Choroid plexus epithelial cell (primary cell): Measurements from ENCODE around the gene TMEM266.

Experiments
- DNase-seq: peaks from one replicate; pipeline ENCODE4 v3.0.0-alpha.2; 2010; ENCODE audit warnings: low read depth
- H3K4me3 ChIP-seq: 2 replicates; pipeline ENCODE4 v1.5.1; 2011; ENCODE audit warnings: low read depth, mild to moderate bottlenecking, control low read depth, low read length, moderate library complexity
- TF ChIP-seq, protein P1 (sequence below): conservative IDR thresholded peaks from 2 replicates; pipeline ENCODE4 v1.5.1; 2011; ENCODE audit warnings: low read depth, mild to moderate bottlenecking, control low read depth, inconsistent platforms, low read length, moderate library complexity

The TMEM266 gene

DNA sequence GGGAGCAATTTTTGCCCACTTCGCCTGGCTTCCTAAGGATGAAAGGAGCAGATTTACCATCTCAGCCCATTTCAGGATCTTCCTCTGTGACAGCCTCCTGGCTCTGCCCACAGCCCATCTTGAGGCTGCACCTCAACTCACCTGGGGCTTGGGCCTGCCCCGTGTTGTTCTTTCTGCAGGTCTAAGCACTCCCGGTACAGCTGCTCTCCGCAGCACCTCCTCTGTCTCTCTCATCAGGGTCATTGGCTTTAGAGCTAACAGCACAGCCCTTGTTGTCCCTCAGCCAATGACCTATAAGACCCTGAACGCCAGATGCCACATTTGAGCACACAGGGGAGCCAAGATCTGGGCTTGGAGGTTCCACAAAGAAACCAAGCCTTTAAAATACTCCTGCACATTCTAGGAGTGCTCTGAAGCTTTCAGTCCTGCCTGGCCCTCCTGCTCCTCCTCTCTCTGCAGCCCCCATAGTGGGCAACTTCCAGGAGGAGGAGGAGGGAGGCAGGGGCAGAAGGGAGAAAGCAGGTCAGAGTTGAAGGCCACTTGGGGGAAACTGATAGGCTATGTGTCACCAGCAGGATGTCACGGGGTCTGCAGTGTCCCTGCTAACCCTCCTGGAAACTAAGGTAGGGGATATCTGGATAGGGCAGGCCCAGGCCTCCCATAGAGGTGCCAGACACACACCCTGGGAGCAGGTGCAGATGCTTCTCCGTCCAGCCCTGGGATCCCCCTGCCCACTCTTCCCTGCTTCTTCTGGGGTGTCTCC is 135.9 kb downstream of the TMEM266 start:
- no peak overlapping the region for H3K4me3 ChIP-seq
- TF ChIP-seq, protein P1, sequence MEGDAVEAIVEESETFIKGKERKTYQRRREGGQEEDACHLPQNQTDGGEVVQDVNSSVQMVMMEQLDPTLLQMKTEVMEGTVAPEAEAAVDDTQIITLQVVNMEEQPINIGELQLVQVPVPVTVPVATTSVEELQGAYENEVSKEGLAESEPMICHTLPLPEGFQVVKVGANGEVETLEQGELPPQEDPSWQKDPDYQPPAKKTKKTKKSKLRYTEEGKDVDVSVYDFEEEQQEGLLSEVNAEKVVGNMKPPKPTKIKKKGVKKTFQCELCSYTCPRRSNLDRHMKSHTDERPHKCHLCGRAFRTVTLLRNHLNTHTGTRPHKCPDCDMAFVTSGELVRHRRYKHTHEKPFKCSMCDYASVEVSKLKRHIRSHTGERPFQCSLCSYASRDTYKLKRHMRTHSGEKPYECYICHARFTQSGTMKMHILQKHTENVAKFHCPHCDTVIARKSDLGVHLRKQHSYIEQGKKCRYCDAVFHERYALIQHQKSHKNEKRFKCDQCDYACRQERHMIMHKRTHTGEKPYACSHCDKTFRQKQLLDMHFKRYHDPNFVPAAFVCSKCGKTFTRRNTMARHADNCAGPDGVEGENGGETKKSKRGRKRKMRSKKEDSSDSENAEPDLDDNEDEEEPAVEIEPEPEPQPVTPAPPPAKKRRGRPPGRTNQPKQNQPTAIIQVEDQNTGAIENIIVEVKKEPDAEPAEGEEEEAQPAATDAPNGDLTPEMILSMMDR: no peak
- no peak for DNase-seq

GRCh38 chr15:76196269-76197231 is 136.8 kb downstream of the TMEM266 start:
- DNase-seq: peak; percentile 85
- H3K4me3 ChIP-seq: no peak overlapping the region
- TF ChIP-seq, protein P1: peak; percentile 11

- no peak overlapping the region for H3K4me3 ChIP-seq
- TF ChIP-seq, protein P1: no peak
- no peak for DNase-seq
These were observed 138.1 kb downstream of the TMEM266 start for GRCh38 chr15:76197703-76198455.

DNA sequence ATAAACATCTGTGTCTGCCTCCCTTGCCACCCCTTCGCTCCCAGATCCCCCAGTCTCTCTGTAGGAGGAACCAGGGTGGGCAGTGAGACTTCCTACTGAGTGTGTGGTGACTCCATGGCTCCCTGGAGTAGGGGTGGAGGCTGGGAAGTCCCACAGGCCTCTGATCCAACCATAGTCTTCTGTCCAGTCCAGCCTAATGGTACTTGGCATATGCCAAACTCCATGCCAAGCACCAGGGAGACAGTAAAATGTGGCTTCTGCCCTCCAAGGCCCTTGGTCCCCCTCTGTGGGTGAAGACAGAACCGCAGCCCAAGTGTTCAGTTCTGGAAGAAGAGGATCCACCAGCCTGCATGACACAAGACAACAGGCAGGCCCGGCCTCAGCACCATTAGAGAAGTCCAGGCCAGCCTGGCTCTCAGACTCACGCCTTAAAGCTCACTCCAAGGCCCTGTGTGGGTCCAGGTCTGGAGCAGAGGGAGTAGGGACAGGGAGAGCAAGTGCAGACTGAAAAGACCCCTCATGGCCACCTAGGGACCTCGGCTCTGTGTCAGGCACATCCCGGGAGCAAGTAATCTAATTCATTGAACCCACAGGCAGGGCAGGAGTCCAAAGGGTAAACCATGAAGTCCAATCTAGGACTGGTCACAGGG is 138.8 kb downstream of the TMEM266 start:
- H3K4me3 ChIP-seq: no peak overlapping the region
- TF ChIP-seq, protein P1: no peak
- DNase-seq: no peak

DNA sequence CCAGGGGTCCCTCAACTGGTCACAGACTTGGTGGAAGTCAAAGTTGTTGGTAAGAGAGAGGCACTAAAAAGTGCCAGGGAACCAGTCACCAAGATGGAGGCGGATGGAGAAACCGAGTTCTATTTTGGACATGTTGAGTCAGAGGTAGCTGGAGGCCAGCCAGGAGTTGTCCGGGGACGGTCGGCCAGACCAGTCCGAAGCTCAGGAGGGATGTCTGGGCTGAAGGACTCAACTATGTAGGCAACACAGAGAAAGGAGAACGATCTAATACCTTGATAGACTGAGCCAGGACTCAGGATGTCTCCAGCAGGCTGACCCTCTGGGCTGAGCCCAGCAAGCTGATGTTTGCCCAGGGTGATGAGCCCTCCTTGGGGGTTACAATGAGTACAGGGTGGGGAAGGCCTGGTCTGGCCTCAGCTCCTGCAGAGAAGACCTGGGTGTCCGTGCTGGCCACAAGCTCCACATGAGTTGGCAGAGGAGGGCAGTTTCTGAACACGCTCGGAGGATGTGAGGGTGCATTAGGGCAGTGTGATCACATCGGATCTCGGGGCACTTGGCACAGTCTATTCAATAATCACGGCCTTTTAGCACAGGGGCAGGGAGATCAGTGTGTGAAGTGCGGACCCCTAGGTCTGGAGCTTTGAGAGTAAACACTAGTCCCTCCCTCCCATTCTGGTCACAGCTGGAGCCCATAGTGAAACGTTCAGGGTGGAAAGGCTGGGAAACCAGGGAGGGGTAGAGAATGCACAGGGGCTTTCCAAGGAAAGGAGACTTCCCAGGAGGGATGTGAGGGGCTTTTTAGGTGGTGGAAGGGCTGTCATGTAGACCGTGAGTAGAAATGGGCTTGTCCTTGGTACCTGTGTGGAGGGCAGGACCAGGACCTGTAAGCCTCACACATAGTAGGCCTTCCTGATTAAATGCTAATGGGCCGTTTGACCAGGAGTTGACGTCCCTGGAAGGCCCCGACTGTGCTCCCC is 139.6 kb downstream of the TMEM266 start:
- H3K4me3 ChIP-seq: no peak overlapping the region
- TF ChIP-seq, protein P1: no peak
- peak; percentile 94 for DNase-seq
